Sigmoid colon (tissue), 4 donors: ENCODE measurements around the gene GOLGA3.

Source experiments
- CTCF ChIP-seq, 4 experiments: fragments of 450-650 bp in 3 of 4; fragments of 200-600 bp in 1 of 4; IDR thresholded peaks; one replicate each; pipeline ENCODE4 v1.5.1; 2016 to 2019; ENCODE audit warnings: antibody characterized with exemption in 4 of 4, mild to moderate bottlenecking in 3 of 4, moderate library complexity in 2 of 4
- EP300 ChIP-seq, 4 donors: sonication (generic); formaldehyde crosslinking; IDR thresholded peaks; one replicate each; pipeline ENCODE4 v1.6.1; 2017; ENCODE audit warnings: antibody characterized with exemption in 4 of 4

- no peak for TF ChIP-seq CTCF (IDR thresholded peaks at IDR 0.05)
- TF ChIP-seq EP300 (IDR thresholded peaks at IDR 0.05), result no peak
Measured at GRCh38 chr12:132740313-132740646, 88.4 kb downstream of the GOLGA3 start.
